HL-60 (cell line): ENCODE data around the gene NOG.

Experiments
- DNase-seq, 2 experiments: peaks; one replicate each; pipeline ENCODE4 v3.0.0-alpha.2; 2010 to 2020; ENCODE audit warnings: low read depth in 1 of 2, low spot score in 1 of 2
- H3K27ac ChIP-seq: fragments of 250-450 bp; sonication (Bioruptor Pico); replicated peaks from 2 replicates; pipeline ENCODE4 v1.5.1; 2020; ENCODE audit warnings: mild to moderate bottlenecking, moderate library complexity
- H3K27me3 ChIP-seq: fragments of 250-450 bp; sonication (Bioruptor Pico); 2 replicates; pipeline ENCODE4 v1.5.1; 2021; ENCODE audit warnings: mild to moderate bottlenecking, moderate library complexity; ENCODE audit not compliant: insufficient read depth, poor library complexity, severe bottlenecking
- H3K4me3 ChIP-seq: replicated peaks from 2 replicates; pipeline ENCODE4 v1.5.1; 2011; ENCODE audit warnings: mild to moderate bottlenecking, control low read depth, low read length; ENCODE audit not compliant: insufficient read depth
- GABPA ChIP-seq: IDR thresholded peaks from 2 replicates; pipeline ENCODE4 v1.6.1; 2012; ENCODE audit warnings: low read depth
- POLR2AphosphoS5 ChIP-seq: IDR thresholded peaks from 2 replicates; pipeline ENCODE4 v1.6.1; 2012; ENCODE audit warnings: low read depth
- SPI1 ChIP-seq: IDR thresholded peaks from 2 replicates; pipeline ENCODE4 v1.6.1; 2012; ENCODE audit warnings: low read depth, mild to moderate bottlenecking, borderline replicate concordance
- TF ChIP-seq, protein P1 (sequence below): IDR thresholded peaks from one replicate; pipeline ENCODE4 v1.5.1; 2011; ENCODE audit warnings: low read length, control low read depth, inconsistent platforms; ENCODE audit not compliant: insufficient read depth
- TF ChIP-seq, protein P2 (sequence below): IDR thresholded peaks from 2 replicates; pipeline ENCODE4 v1.6.1; 2012; ENCODE audit warnings: low read depth; ENCODE audit not compliant: insufficient replicate concordance

The NOG gene

DNA sequence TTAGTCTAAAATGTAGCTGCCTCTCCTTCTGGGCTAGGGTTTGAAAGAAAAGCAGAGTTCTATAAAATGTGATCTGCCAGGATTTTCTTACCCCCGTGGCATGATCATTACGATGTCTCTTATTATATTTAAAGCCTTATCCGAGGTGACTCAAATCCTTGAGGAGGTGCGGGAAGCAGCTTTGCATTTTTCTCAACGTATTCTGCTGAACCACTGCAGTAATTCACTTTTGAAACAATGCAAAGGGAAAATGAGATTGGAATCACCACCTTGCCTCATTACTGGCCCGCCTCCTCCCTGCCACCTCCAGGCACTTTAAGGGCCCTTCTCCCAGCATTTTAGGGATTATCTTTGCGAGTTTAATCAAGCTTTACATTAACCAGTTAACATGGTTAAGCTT, 9.7 kb upstream of the NOG start:
- DNase-seq: no peak
- TF ChIP-seq POLR2AphosphoS5 (no peak), GABPA (no peak), SPI1 (no peak)
- TF ChIP-seq, protein P1, sequence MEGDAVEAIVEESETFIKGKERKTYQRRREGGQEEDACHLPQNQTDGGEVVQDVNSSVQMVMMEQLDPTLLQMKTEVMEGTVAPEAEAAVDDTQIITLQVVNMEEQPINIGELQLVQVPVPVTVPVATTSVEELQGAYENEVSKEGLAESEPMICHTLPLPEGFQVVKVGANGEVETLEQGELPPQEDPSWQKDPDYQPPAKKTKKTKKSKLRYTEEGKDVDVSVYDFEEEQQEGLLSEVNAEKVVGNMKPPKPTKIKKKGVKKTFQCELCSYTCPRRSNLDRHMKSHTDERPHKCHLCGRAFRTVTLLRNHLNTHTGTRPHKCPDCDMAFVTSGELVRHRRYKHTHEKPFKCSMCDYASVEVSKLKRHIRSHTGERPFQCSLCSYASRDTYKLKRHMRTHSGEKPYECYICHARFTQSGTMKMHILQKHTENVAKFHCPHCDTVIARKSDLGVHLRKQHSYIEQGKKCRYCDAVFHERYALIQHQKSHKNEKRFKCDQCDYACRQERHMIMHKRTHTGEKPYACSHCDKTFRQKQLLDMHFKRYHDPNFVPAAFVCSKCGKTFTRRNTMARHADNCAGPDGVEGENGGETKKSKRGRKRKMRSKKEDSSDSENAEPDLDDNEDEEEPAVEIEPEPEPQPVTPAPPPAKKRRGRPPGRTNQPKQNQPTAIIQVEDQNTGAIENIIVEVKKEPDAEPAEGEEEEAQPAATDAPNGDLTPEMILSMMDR: no peak
- TF ChIP-seq, protein P2, sequence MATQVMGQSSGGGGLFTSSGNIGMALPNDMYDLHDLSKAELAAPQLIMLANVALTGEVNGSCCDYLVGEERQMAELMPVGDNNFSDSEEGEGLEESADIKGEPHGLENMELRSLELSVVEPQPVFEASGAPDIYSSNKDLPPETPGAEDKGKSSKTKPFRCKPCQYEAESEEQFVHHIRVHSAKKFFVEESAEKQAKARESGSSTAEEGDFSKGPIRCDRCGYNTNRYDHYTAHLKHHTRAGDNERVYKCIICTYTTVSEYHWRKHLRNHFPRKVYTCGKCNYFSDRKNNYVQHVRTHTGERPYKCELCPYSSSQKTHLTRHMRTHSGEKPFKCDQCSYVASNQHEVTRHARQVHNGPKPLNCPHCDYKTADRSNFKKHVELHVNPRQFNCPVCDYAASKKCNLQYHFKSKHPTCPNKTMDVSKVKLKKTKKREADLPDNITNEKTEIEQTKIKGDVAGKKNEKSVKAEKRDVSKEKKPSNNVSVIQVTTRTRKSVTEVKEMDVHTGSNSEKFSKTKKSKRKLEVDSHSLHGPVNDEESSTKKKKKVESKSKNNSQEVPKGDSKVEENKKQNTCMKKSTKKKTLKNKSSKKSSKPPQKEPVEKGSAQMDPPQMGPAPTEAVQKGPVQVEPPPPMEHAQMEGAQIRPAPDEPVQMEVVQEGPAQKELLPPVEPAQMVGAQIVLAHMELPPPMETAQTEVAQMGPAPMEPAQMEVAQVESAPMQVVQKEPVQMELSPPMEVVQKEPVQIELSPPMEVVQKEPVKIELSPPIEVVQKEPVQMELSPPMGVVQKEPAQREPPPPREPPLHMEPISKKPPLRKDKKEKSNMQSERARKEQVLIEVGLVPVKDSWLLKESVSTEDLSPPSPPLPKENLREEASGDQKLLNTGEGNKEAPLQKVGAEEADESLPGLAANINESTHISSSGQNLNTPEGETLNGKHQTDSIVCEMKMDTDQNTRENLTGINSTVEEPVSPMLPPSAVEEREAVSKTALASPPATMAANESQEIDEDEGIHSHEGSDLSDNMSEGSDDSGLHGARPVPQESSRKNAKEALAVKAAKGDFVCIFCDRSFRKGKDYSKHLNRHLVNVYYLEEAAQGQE: no peak
- Histone ChIP-seq H3K27ac (no peak overlapping the region), H3K4me3 (no peak overlapping the region), H3K27me3 (no peaks in the 10 kb centered on the region)

DNA sequence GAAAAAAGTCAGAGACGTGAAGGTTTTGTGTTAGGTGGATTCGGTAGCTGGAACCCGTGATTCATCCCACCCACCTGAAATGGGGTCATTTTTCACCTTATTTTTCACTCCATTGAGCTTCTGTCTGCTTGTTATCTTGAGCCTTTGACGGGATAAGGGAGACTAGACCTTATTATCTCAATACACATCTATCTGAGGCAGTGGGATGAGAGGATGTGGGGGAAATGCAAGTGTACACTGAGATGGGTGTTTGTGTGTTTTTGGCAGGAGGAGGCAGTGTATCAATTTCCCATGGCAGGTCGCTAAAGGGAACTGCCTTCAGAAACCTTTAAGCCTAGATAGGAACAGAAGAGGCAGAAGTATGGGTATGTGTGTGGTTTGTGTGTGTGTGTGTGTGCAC, 6.2 kb upstream of the NOG start:
- H3K27ac ChIP-seq: no peak overlapping the region
- TF ChIP-seq POLR2AphosphoS5: no peak
- TF ChIP-seq SPI1: no peak
- no peak overlapping the region for H3K4me3 ChIP-seq
- no peaks in the 10 kb centered on the region for H3K27me3 ChIP-seq
- DNase-seq: no peak

DNA sequence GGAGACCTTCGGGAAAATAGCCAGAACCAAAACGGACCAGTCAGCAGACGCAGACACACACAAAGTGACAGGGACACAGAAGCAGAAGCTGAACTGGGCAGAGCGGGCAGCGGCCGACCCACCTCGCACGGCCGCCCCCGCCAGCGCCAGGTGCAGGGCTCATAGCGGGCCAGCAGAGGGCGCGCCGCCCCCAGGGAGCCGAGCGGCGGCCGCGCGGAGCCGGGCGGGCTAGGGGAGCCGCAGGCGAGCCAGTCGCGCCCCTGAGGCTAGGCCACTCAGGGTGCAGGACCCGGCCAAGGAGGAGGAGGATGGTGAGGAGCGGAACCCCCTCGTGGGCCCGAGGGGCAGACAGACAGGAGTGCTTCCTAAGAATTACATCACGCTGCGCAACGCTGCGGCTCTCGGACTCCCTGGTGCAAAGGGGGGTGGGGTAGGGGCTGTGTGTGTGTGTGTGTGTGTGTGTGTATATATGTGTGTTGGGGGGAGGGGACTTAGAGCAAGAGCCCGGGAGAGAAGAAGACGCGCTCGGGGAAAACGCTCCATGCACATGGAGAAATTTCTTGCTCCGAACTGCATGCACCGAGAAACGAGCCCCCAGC, 913 bp upstream of the NOG start:
- Histone ChIP-seq H3K27me3 (peaks cover 18% of the 10 kb centered on the region), H3K4me3 (peak overlapping the region; percentile 53), H3K27ac (no peak overlapping the region)
- peak; percentile 37 to 44 for DNase-seq
- TF ChIP-seq, protein P1: peak; percentile 44
- no peak for TF ChIP-seq GABPA

DNA sequence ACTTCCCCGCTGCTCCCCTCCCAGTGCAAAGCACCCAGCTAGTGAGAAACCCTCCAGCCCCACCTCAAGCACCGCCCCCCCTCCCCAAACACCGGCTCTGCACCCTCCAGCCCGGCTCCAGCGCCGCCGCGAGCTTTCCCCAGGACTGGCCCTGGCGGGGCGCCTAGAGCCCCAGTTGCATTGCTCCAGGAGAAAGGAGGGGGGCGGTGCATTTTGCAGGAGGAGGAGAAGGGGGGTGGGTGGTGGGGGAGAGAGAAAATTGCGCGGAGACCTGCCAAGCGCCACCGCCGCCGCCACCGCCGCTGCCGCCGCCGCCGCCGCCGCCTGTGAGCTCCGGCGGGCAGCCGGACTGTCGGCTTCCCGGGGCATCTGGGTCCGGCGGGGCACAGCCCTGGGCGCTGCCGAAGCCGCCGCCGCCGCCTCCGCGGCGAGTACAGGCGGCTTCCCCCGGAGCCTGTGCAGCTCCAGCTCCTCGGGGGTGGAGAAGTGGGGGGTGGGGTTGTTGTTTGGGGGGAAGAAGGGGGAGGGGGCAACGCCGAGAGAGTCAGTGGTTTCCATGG, 333 bp upstream of the NOG start:
- DNase-seq: peak; percentile 35 to 52
- Histone ChIP-seq H3K27ac (no peak overlapping the region), H3K4me3 (peak overlapping the region; percentile 53)

More for the DNA sequence above, 333 bp upstream of the NOG start:
- H3K27me3 ChIP-seq: peaks cover 22% of the 10 kb centered on the region
- TF ChIP-seq, protein P2: no peak
- TF ChIP-seq POLR2AphosphoS5 (peak; percentile 33; the same call in 1 of the 2 replicates), GABPA (no peak), SPI1 (no peak)
- TF ChIP-seq, protein P1: no peak
